Measurements from ENCODE around the gene ANXA5.
A peak's percentile ranks its signal among the peaks of the same experiment; 100 is the strongest.
"Not testable (repeated sequence)": the region's sequence is repeated elsewhere in the genome, so short reads cannot be mapped to it uniquely, and the experiment has no call there.

Gene ANXA5

DNA sequence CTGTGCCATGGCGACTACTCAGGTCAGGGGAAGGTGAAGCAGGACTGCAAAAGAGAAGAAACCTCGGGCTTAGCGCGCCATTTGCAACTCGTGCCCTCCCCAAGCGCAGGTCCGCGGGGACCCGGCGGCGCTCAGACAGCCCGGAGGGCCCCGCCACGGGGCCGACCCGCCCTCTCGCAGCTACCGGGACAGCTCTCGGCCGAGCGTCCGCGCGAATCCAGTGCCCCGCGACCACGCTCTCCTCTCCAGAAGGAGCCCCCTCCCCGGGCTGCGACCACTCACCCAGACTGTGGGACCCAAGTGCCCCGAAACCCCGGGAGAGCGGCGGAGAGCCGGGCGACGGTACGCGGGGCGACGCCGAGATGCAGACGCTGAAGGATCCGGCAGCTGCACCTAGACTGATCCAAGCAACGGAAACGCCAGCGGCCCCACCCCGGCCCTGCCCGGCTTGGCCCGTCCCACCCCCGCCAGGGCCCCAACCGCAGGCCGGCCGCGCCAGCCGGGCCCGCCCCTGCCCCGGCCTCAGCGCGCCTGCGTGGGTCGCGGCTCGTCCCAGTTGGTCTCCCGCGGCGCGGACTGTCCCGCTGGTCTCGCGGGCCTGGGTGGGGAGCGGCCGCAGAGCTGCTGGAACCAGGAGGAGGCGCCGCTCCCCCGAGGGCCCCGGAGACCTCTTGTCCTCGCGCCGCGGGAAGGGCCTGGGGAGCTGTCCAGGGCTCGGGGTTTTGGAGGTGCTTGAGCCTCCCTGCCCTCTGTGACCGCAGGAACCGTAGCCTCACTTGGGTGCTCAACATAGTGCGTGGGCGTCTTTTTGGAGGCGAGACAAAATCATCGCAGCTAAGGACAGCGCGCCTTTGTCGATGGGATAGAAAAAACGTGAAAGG is at the start of gene ANXA5:
Gene ANXA5 (minus strand): TSS at position 400 of the 881 bp plus-strand sequence. CDS start 391 bp downstream, at position 9.
- DNase-seq (ENCODE audit: low spot score), result peak; percentile 97

GRCh38 chr4:121742794-121743193 is 46.0 kb upstream of the ANXA5 start:
- DNase-seq (ENCODE audit: low spot score), result no peak

GRCh38 chr4:121741751-121742150 is 45.0 kb upstream of the ANXA5 start:
- no peak for DNase-seq (ENCODE audit: low spot score)

DNA sequence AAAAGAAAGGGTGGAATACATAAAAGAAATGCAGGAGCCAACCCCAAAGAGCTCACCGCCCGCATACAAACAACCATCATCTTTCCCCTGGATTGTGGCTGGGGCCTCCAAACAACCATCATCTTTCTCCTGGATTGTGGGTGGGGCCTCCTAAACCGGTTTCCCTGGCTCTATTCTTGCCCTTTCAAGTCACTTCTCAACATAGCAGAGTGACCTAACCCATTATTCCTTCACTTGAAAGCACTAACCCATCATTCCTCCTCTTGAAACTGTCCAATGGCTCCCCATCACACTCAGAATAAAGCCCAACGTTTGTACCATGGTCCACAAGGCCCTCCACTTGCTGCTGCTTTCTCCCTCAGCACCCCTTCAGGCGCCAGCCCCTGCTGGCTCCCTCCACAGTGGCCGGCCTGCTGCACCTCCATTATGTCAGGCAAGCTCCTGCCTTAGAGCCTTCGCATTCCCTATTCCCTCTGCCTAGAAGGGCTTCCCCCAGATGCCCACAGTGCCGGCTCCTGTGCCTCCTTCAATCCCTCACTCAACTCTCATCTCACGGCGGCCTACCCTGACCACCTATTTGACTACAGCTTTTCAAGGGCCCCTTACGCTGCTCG is 44.1 kb upstream of the ANXA5 start:
- no peak for DNase-seq (ENCODE audit: low spot score)

GRCh38 chr4:121739575-121739974 is 42.8 kb upstream of the ANXA5 start:
- DNase-seq (ENCODE audit: low spot score), result no peak

DNA sequence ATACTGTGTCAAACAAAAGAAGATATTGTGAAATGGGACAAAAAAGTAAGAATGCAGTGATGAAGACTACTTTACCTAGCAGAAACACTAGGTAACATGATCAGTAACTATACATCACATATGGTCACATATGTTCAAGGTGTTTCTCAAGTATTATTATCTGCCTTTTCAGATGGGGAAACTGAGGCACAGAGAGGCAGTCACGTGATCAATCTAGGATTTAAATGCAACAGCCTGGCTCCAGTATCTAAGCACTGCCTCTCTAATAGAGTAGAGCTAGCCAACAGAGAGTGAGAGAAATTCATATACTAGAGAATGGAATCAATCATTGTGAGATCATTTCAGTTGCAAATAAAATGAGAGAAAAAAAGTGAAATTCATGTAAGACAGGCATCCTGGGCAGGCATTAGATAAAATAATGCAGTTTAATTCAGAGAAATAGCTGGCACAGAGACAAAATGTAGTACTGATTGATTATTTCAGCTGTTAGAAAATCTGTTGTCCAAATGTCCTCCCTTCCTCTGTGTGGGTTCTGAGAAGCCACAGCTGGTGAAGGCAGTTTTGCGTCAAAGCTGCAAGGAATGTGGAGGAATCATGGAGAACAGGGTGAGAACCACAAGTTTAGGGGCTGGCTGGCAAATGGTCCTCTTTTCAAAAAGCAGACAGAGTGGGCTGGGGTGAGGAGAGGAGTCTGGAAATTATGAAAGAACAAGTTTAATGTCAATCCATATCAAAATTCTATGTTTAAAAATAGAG is 42.2 kb upstream of the ANXA5 start:
- DNase-seq (ENCODE audit: low spot score), result peak; percentile 14

GRCh38 chr4:121737846-121738554 is 41.2 kb upstream of the ANXA5 start:
- DNase-seq (ENCODE audit: low spot score), result no peak

DNA sequence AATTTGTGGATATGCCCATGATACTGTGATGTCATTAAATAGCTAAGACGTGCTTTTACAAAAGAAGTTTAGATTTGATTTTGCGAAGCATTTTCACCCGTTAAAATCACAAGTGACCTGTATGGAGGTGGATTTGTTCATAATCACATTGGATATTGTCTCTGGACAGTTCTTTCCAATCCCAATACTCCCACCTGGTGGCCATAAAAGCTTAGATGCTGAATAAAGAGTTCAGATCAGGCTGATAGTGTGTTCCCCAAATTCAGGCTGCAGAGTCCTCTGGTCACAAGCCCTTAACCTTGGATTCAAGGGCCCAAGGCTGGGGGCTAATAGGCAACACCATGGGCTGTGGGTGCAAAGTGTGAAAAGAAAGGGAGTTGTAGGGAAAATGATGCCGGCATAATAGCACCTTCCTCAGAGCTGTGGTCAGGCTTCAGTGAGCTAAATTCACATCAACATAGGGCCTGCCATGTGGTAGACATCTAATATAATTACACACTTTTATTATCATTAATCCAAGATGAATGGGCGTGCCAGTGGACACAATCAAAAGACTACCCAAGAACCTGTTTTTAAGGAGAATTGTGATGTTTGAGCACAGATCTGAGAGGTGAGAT is 40.1 kb upstream of the ANXA5 start:
- peak; percentile 66 for DNase-seq (ENCODE audit: low spot score)

- DNase-seq (ENCODE audit: low spot score), result no peak
These were observed 37.8 kb upstream of the ANXA5 start for GRCh38 chr4:121734571-121734970.

DNA sequence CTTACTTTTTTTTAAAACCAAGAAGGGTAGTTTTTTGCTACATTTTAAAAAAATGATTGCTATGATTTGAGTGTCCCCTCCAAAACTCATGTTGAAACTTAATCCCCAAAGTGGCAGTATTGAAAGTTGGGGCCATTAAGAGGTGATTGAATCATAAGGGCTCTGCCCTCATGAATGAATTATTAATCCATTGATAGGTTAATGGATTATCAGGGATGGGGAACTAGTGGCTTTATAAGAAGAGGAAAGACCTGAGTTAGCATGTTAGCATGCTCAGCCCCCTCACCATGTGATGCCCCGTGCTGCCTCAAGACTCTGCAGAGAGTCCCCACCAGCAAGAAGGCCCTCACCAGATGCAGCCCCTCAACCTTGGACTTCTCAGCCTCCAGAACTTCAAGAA is 37.2 kb upstream of the ANXA5 start:
- no peak for DNase-seq (ENCODE audit: low spot score)

DNA sequence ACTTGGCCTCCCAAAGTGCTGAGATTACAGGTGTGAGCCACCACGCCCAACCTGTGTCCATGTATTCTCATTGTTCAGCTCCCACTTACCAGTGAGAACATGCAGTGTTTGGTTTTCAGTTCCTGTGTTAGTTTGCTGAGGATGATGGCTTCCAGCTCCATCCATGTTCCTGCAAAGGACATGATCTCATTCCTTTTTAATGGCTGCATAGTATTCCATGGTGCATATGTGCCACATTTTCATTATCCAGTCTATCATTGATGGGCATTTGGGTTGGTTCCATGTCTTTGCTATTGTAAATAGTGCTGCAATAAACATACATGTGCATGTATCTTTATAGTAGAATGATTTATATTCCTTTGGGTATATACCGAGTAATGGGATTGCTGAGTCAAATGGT is 33.0 kb upstream of the ANXA5 start:
- not testable (repeated sequence) for DNase-seq (ENCODE audit: low spot score)

- peak; percentile 41 for DNase-seq (ENCODE audit: low spot score)
These were observed 32.0 kb upstream of the ANXA5 start for GRCh38 chr4:121728798-121729226.

GRCh38 chr4:121728066-121728465 is 31.3 kb upstream of the ANXA5 start:
- DNase-seq (ENCODE audit: low spot score), result peak; percentile 85

DNA sequence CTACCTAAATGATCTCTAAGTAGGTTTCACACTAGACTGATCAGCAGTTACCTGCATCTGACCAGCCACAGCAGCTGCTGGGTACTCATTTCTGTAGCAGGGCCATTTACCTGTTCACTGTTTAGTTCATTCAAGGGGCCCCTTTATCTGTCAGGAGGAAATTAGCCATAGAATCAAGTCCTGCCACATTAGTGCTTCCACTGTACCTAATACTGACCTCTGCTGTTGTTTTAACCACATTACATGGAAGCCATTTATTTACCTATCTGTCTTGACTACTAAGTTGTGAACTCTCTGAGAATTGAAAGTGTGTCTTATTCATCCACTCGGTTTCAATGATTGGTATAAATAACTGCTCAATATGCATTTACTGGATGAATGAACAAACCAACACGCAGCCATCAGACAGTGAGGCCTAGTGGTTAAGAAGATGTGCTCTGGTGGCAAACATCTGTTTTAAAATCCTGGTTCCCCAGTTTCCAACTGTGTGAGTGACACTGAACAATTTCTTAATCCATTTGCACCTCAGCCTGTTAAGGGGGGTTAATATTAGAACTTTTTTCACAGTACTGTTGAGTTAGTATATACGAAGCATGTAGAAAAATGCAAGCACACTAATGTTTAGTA is 30.0 kb upstream of the ANXA5 start:
- DNase-seq (ENCODE audit: low spot score), result peak; percentile 37

DNA sequence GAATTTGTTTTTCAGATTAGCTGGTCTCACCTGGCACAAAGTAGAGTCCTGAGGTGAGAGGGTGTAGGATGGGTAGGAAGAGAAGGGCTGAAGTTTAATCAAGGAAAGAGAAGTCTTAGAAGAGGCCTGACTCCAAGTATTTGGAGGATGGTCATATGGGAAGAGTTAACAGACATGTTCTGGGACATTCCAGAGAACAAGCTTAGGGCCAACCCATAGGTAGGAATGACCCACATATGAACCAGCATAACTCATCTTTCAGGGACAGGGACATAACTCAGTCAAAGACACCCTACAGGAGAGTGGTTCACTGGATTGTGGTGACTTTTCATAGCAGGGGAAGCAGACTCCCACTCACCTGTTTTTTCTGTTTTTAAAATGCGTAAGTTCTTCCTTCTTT is 27.9 kb upstream of the ANXA5 start:
- DNase-seq (ENCODE audit: low spot score), result no peak

GRCh38 chr4:121721700-121722099 is 24.9 kb upstream of the ANXA5 start:
- DNase-seq (ENCODE audit: low spot score), result no peak

- DNase-seq (ENCODE audit: low spot score), result no peak
These were observed 23.3 kb upstream of the ANXA5 start for GRCh38 chr4:121720109-121720508.

DNA sequence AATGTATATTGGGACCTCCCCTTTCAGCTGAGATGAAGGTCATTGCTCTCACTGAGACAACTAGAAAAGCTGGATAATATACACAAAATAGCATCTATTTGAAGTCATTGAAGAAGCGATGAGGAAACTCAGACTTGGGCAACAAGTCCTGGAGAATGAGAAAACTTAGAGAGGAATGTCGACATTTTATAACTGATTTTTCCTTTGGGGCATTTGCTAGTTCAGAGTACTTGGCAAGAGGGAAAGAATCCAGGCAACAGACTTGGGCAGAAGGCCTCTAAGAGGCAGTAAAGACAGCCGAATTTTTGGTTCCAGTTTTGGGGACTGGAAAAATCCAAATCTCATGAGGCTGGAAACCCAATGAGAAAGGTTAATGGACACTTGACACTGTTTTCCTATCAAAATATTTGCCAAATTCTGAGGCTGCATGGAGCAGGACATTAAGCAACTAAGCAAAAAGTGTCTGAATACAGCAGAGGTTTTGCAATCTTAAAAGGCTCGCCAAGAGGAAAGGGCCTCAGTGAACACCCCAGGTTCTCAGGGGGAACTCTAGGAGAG is 21.0 kb upstream of the ANXA5 start:
- peak; percentile 33 for DNase-seq (ENCODE audit: low spot score)

- no peak for DNase-seq (ENCODE audit: low spot score)
These were observed 17.8 kb upstream of the ANXA5 start for GRCh38 chr4:121714548-121714947.

- no peak for DNase-seq (ENCODE audit: low spot score)
These were observed 16.0 kb upstream of the ANXA5 start for GRCh38 chr4:121712783-121713182.
